ENCODE results near the gene GTF2F1.
"Not testable (repeated sequence)": the region's sequence is repeated elsewhere in the genome, so short reads cannot be mapped to it uniquely, and the experiment has no call there.

Gene GTF2F1

GRCh38 chr19:6417713-6418561 lies 25.0 kb upstream of the GTF2F1 start:
- peak; percentile 33 for DNase-seq (ENCODE audit: low spot score)

- DNase-seq (ENCODE audit: low spot score) = no peak
Observed at GRCh38 chr19:6416658-6417405, 23.9 kb upstream of the GTF2F1 start.

GRCh38 chr19:6415591-6416190 lies 22.7 kb upstream of the GTF2F1 start:
- no peak for DNase-seq (ENCODE audit: low spot score)

GRCh38 chr19:6414793-6415590 lies 22.0 kb upstream of the GTF2F1 start:
- no peak for DNase-seq (ENCODE audit: low spot score)

- DNase-seq (ENCODE audit: low spot score) = no peak
Observed at GRCh38 chr19:6413721-6414643, 21.0 kb upstream of the GTF2F1 start.

- DNase-seq (ENCODE audit: low spot score) = no peak
Observed at GRCh38 chr19:6413291-6413690, 20.3 kb upstream of the GTF2F1 start.

- no peak for DNase-seq (ENCODE audit: low spot score)
Observed at GRCh38 chr19:6412447-6413091, 19.6 kb upstream of the GTF2F1 start.

GRCh38 chr19:6412061-6412446 lies 19.1 kb upstream of the GTF2F1 start:
- DNase-seq (ENCODE audit: low spot score) = no peak

- no peak for DNase-seq (ENCODE audit: low spot score)
Observed at GRCh38 chr19:6409346-6409745, 16.4 kb upstream of the GTF2F1 start.

- no peak for DNase-seq (ENCODE audit: low spot score)
Observed at GRCh38 chr19:6406401-6406800, 13.4 kb upstream of the GTF2F1 start.

- peak; percentile 51 for DNase-seq (ENCODE audit: low spot score)
Observed at GRCh38 chr19:6402837-6403608, 10.1 kb upstream of the GTF2F1 start.

- no peak for DNase-seq (ENCODE audit: low spot score)
Observed at GRCh38 chr19:6402058-6402457, 9.1 kb upstream of the GTF2F1 start.

GRCh38 chr19:6400062-6400944 lies 7.3 kb upstream of the GTF2F1 start:
- not testable (repeated sequence) for DNase-seq (ENCODE audit: low spot score)

- DNase-seq (ENCODE audit: low spot score) = no peak
Observed at GRCh38 chr19:6396305-6396704, 3.3 kb upstream of the GTF2F1 start.

GRCh38 chr19:6394831-6395230 lies 1.9 kb upstream of the GTF2F1 start:
- no peak for DNase-seq (ENCODE audit: low spot score)

- DNase-seq (ENCODE audit: low spot score) = no peak
Observed at GRCh38 chr19:6393983-6394412, 1.0 kb upstream of the GTF2F1 start.

GRCh38 chr19:6392221-6393073 lies 517 bp downstream of the GTF2F1 start:
- no peak for DNase-seq (ENCODE audit: low spot score)

GRCh38 chr19:6387372-6387771 lies 5.6 kb downstream of the GTF2F1 start:
- no peak for DNase-seq (ENCODE audit: low spot score)
